GM18907 (cell line): Measurements from ENCODE around the gene PPCS.

Experiments used
- ATAC-seq: cut with Tn5 transposase; IDR thresholded peaks from one replicate; pipeline ENCODE4 v1.9.1; 2021; ENCODE audit warnings: mild to moderate bottlenecking, moderate library complexity; ENCODE audit not compliant: unreplicated experiment

PPCS gene

DNA sequence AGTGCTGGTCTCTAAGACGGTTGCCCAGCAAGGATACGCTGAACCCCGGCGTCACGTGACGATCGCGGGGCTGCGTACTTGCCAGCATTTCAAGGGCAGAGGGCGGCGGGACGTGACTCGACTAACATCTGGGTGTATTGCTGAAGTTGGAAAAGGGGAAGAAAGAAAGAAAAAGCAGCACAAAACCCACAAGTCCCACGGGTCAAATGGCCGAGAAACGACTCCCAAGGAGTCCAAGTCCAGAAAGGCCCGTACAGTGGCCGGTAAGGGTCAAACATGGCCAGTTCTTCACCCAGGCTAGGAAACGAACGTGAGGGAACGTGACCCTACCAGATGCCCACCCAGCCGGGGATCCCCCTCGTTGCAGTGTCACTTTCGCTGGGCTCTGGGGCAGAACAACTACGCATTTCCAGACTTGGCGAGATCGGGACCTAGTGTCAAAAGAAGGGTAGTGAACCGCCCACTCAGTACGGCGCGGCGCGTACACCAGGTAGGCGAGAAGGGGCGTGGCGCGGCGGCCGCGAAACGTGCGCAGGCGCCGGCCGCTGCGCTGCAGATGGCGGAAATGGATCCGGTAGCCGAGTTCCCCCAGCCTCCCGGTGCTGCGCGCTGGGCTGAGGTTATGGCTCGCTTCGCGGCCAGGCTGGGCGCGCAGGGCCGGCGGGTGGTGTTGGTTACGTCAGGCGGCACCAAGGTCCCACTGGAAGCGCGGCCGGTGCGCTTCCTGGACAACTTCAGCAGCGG lies at the start of gene PPCS, which contains the start of gene ZMYND12:
Gene PPCS (plus strand): TSS at position 534 of the 744 bp plus-strand sequence. CDS start 23 bp downstream, at position 557.
Gene ZMYND12 (minus strand): TSS at position 13 of the 744 bp plus-strand sequence. CDS start 25 bp downstream, outside the sequence.
- ATAC-seq = peak; percentile 84

DNA sequence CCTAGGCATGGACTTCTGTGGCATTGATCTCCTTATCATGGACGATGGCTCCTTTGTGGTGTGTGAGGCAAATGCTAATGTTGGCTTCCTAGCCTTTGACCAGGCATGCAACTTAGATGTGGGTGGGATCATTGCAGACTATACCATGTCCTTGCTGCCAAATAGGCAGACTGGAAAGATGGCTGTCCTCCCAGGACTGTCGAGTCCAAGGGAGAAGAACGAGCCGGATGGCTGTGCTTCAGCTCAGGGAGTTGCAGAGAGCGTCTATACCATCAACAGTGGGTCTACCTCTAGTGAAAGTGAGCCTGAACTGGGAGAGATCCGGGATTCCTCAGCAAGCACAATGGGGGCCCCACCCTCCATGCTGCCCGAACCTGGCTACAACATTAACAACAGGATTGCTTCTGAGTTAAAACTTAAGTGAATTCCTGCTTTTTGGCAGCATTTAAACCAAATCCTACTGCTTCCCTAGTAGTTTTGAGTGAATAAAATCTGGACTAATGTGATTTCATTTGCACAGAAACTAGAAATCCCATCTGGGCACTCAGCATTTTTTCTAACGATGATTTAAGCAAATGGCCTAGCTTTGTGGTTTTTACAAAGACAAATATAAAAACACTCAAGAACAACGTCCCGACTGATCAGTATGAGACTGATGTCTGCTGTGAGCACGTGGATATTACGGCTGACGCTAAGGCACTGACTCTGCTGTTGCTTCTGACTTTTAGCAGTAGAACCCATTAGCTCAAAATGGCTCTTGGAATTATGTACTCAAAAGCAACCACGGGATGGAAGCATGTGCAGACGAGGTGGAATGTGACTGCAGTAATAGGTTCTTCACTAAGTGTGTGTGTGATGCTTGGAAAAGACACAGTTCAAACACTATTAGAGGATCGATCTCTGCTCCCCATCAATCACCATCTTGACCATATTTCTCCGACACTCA lies 41.5 kb upstream of the PPCS start:
- ATAC-seq = no peak

DNA sequence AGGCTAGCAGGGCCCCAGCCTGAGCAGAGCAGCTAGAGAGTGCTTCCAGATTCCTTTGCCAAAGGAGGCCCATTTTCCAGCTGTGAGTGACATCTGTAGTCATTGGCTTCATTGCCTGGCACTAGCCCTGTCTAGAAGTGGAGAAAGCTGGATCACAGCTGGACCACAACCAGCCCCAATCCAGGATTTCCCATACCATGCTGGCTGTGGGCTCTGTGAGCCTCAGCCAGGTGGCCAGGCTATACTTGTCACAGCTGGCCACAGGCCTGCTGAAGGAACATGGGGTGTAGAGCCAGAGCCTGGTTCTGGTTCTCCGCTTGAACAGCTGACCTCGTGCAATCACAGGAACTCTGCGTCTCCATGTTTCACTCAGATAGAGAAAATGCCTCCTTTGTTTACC lies 39.2 kb upstream of the PPCS start:
- no peak for ATAC-seq

DNA sequence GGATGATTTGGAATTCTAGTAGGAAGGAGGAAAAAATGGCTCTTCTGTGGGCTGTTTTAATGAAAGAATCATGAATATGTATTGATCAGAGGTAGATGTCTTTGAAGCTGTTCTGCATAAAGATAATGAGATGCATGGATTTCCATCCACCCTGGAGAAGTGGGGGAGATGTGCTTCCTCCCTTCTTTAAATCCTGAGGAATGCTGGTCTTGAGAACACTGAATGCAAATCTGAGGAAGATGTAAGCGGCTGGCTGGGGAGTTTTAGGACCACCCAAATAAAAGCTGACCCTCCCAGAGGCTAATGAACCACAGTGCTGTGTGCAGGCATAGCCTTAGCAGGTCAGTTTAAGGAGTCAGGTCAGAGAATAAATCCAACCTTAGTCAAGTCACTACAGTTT lies 37.8 kb upstream of the PPCS start:
- ATAC-seq = no peak

DNA sequence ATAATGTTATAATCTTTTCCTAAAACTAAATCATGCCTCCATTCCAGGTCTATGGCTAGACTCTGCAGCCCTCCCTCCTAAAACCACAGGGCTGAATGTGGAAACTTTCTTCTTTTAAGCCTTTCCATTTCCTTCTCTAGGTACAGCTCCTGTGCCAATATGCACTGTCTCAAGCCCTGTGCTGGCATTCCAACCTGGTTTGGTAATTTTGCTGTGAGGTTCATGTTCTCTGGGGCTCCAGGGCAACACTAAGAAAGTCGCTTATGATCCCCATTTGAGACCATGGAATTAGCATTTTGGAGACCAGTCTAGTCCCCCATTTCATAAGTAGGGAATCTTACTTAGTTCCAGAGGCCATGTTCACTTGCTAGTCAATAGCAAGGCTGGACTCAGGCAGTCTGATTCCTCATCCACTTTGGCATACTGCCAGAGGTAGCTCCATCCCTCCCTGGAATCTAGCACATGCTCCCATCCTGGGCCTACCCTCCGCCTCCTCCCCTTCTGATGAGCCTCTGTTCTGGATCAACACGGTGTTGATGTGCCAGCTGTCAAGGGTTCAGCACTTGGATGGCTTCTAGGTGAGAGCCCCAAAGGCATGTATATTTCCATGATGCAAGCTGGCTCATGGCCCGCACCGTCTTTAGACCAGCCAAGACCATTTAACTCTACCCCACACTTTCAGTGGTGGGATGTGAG lies 37.1 kb upstream of the PPCS start:
- no peak for ATAC-seq

DNA sequence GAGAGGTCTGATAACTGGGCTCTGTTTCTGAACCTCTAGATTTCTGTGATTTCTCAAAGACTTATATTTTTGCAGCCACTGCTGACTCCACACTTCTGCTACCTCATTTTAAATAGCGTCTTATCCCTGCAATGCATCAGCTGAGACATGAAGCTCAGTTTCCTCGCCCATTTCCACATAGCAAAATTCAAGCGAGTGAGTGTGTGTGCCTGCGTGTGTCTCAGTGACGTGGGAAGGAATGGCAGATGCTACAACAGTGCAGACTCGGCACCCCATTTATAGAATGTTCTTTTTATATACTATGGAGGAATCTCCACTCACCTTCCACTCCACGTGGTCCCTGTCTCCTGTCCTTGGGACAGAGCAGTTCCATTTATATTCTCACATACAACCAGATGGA lies 36.2 kb upstream of the PPCS start:
- ATAC-seq = no peak

DNA sequence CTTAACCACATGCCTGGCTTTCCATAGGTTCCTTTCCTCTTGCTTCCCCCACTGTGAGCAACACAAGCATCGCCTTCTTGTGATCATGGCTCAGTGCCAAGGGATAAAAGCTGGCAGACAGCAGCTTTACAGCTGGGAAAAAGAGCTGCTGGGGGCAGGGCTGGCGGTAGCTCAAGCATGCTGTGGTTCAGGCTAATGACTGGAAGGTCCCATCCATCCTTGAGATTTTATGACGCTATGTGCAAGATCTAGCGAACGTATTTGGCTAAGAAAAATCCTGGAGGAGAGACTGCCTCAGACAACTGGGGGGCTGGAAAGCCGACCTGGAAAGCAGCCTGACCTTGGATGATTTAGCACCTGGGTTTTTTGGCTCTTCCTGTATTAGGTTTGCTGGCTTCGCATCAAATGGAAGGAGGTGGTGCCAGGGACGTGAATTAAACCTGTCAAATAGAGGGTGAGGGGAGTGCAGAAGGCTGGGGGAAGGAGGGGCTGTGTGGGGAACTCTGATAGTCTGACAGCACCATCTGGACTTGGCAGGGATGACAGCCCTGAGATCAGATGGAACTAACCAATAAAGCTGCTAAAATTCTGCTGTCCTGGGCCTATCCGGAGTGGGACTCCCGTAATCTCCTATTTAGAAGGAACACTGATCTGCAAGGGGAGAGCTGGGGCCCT lies 35.3 kb upstream of the PPCS start:
- no peak for ATAC-seq

DNA sequence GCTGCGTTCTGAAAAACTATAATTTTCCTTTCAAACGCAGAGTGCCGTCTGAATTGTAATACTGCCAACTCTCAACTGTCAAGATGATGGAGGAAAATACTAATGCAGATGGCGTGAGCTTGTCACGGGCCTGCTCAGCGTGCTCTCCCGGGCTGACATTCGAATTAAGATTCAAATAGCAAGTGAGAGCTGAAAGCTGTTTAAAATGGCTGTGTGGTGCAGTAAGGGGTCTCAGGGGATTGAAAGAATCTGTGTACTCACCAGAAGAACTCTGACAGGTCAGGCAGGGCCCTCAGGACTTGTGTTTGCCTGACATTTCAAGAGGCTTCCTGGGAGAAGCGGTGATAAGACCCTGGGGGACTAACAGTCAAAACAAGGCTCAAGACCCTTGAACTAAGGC lies 33.6 kb upstream of the PPCS start:
- no peak for ATAC-seq

DNA sequence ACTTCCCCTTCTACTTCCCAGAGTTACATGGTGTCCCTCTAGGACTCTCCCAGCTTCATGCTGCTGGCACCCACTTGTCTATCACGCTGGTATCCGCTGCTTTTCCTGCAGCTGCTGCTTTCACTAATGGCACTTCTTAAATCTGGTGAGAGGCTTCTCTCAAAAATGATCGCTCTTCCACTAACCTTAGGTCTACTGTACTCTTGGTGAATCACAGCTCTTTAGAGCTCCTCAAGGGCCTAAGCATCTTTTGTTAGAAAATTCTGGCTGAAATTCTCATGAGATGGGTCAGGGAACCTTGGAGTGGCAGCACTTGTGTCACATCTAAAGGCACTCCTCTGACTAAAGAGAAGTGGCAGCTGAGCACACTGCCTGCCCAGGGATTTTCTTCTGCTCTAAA lies 32.7 kb upstream of the PPCS start:
- no peak for ATAC-seq

DNA sequence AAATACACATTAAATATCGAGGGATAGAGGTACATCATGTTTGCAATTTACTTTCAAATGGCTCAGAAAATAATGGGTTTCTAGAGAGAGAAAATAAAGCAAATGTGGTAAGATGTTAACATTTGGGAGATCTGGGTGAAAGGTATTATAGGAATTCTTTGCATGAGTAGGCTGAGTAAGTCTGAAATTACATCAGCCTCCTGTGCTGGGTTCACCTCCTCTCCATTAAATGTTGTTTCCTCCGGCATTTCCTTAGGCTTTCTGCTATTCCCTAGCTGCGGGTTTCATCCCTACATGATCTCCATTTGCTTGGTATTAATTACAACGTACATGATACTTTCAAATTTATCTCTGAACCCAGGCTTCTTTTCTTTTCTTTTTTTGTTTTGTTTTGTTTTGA lies 32.1 kb upstream of the PPCS start:
- no peak for ATAC-seq

DNA sequence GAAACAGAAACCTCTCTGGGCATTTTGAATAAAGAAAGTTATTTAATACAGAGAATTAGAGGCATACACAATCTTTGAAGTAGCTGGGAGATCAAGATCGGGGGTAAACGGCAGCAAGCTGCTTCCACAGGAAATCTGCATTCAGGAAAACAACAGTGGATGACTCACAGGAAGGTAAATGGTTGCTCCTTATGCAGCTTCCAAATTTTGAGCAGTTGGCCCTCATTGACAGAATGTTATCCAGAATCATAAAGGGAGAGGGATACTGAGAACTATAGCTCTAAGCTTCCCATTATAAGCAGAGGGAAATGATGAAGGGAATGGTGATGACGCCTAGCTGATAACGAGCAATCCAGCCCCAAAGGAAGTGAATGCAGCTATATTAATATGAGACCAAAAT lies 29.1 kb upstream of the PPCS start:
- ATAC-seq = no peak

DNA sequence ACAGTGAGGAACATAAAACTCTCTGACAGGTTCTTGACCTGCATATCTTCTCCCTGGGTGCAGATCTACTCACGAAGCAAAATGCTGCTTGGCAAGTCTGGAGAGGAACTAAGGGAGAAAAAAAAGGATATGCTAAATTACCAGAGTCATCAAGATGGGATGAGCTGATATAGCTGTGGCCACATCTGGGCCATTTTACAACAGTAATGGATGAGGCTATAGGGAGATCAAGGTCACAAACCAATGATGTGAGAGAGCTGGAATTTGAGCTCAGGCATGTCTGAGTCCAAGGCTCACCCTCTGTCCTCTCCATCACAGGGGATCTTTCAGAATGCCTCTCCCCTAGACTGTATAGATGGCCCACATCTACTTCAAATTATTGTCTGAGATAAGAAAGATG lies 26.7 kb upstream of the PPCS start:
- no peak for ATAC-seq

DNA sequence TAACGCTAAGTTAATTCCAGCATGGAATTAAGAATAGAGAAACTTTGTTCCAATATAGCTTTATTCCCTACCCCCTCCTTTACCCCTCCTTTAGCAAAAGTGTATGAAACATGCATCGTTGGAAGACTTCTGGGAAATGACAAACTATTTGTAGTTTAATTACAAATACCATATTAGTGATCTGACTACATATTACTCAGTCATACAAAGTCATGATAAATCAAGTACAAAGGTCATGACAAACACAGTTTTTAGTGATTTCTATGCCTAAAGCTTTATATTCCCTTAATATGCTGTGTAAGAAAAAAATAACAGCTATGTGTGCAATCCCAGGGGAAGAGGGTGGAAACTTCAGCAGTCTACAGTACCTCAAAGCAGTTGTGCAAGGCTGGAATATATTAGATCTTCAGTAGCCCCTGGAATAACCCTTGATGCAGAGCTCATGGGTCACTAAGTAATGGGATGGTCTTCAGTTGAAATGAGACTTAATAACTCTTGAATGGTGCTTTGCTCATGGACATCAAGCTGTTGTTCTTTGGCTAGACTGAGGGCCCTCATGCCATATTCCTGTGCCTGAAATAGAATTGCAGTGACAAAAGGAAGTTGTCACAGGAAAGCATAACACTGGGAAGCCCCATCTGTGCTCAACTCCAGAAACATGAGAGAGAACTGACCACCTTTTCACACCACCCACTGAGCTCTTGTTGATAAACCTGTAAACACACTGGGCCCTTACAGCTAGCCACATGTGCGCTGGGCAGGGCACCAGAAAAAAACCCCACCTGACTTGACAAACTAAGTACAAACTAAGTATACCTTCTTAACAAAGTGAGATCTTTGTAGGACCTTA lies 25.8 kb upstream of the PPCS start:
- ATAC-seq = no peak

DNA sequence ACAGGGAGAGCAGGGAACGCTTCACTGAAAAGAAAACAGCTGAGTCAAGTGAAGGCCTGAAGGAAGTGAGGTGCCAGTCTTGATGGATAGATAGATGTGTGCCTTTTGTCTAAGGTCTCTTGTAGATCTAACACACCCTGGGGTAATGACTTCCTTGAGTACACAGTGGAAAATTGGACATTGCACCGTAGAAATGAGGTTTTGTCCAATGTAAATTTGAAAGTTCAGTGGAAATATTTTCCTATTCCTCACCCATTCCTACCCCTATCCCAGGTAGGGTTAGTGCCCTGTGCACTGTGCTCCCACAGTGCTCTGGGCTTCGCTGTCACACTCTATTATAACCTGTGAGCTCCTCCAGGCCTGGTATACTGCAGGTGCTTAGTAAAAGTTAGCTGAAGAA lies 24.8 kb upstream of the PPCS start:
- ATAC-seq = no peak

DNA sequence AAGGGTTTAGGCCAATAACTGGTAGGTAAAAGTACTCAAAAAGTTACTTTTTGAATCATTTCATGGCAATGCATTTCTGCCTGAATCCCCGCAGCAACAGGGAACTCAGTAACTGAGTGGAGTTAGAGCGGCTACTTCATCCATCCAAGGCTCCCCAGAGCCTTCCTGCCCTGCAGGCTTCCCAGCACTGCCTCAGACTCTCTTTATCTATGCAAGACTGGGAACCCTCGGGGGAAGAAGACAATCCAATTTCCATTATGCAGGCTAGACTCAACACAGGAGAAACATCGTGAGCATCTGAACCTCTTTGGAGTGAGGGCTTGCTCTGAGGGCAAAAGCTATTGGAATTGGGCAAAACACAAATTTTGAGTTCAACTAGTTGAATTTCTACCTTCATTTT lies 23.6 kb upstream of the PPCS start:
- no peak for ATAC-seq

DNA sequence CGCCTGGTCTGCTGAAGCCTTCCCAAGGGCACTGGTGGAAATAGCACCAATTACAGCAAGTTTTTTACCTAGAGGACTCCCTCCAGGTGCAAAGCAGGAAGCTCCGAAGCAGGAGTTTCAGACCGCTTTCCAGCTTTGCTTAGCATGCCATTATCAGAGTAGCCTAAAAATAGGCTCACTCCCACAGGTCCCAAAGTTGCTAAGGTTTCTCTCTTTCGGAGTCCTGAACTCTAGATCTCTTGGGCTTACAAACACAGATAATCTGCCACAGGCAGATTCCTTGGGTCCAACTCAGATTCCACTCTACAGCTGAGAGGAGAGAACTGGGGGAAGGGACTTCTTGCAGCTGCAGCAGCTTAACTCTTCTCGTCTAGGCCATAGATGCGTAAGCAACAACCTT lies 23.0 kb upstream of the PPCS start:
- no peak for ATAC-seq

DNA sequence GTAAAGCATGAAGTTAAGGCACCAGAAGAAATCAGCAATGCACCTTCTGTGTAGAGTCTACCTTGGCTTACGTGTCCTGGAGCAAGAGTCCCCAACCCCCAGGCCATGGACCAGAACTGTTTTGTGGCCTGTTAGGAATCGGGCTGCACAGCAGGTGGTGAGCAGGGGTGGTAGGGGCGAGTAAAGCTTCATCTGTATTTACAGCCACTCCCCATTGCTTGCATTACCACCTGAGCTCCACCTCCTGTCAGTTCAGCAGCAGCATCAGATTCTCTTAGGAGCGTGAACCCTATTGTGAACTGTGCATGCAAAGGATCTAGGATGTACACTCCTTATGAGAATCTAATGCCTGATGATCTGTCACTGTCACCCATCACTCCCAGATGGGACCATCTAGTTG lies 22.0 kb upstream of the PPCS start:
- no peak for ATAC-seq

DNA sequence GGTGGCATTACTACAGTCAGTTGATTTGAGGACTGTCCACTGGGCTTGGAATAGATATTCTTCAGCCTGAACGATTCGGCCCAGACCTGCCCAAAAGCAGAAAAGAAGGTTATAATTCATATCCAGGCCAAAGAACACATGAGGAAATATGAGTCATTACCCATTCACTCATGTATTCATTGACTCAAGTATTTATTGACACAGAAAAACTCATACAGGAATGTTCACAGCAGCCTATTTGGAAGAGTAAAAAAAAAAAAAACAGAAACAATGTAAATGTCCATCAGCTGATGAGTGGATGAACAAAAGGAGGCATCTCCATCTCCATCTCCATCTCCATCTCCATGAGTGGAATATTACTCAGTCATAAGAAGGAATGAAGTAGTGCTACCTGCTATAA lies 16.4 kb upstream of the PPCS start:
- ATAC-seq = no peak

DNA sequence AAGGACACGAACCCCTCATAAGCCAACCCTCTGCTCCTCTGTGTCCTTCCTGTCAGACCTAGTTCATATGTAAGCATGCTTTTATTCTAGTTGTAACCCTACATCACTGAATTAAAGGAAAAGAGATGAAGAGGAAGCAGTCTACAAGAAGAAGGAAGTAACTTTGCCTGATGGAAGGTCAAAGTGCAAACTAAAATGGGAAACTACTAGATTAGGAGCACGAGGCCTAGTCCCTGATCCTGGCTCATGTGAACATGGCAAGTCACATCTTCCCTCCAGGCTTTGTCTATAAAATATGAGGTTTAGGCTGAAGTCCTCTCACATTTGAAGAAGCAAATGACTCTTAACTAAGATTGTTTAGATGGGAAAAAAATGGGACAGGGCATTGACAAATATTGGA lies 13.7 kb upstream of the PPCS start:
- ATAC-seq = no peak

DNA sequence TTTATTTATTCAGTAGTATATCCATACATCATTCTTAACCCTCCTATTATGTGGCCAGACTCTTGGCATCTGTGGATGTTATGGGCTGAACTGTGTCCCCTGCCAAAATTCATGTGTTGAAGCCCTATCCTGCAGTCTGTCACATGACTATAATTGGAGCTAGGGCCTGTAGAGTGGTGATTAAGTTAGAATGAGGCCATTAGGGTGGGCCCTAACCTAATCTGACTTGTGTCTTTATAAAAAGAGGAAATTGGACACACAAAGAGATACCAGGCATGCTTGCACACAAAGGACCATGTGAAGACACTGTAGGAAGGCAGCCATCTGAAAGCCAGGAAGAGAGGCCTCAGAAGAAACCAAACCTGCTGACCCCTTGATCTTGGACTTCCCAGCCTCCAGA lies 7.1 kb upstream of the PPCS start:
- no peak for ATAC-seq
